ENCODE results near the gene PTRHD1. TPM values are rescaled to one million over a fixed set of nuclear protein-coding genes. Genes with fewer than 3 reads are reported as not detected.

Gene PTRHD1
- polyA plus RNA-seq, 1 of the 3 experiments (the other 2 are of a cell fraction): 74.4 TPM

GRCh38 chr2:24837996-24838513 lies 44.9 kb upstream of the PTRHD1 start:
- Histone ChIP-seq H3K9ac (no peak overlapping the region), H3K4me1 (ENCODE audit: control insufficient read depth in 1 of 2, insufficient read depth in 2 of 2, low read depth in 1 of 2, low read length in 1 of 2) (no peaks in the 10 kb centered on the region; a peak in 1 of 4 replicates), H3K9me2 (no peaks in the 10 kb centered on the region), H3K27me3 (ENCODE audit: insufficient read depth) (no peaks in the 10 kb centered on the region), H3K4me3 (ENCODE audit: low read depth in 2 of 2, low read length in 1 of 2) (no peak overlapping the region), H3K79me2 (ENCODE audit: insufficient read depth) (no peaks in the 10 kb centered on the region), H3K27ac (ENCODE audit: low read depth in 2 of 2, low read length in 1 of 2) (no peak overlapping the region), H4K20me1 (ENCODE audit: insufficient read depth) (no peaks in the 10 kb centered on the region), H3K4me2 (no peak overlapping the region), H3F3A (replicated peaks; ENCODE audit: insufficient read depth) (no peaks in the 10 kb centered on the region), H2AFZ (ENCODE audit: low read depth) (no peak overlapping the region), H3K36me3 (replicated peaks in 1 of 2; ENCODE audit: control insufficient read depth in 1 of 2, insufficient read depth in 2 of 2, low read length in 1 of 2) (peaks cover 0 to 2% of the 10 kb centered on the region in 2 experiments), H3K9me3 (no peaks in the 10 kb centered on the region)
- DNase-seq: no peak
- POLR2A ChIA-PET: no interaction called here
- TF ChIP-seq FOSL2 (IDR thresholded peaks at IDR 0.05; ENCODE audit: borderline replicate concordance, low read depth) (no peak), POLR2AphosphoS5 (IDR thresholded peaks at IDR 0.05; ENCODE audit: low read depth, low read length) (no peak), RCOR1 (IDR thresholded peaks at IDR 0.05; ENCODE audit: low read length) (no peak), ELF1 (IDR thresholded peaks at IDR 0.05) (no peak), RXRA (IDR thresholded peaks at IDR 0.05; ENCODE audit: borderline replicate concordance, low read depth) (no peak), RAD21 (IDR thresholded peaks at IDR 0.05; ENCODE audit: low read length) (no peak), NRF1 (IDR thresholded peaks at IDR 0.05; ENCODE audit: low read depth, low read length) (no peak), TAF1 (IDR thresholded peaks at IDR 0.05; ENCODE audit: borderline replicate concordance, low read depth, low read length) (no peak), REST (IDR thresholded peaks at IDR 0.05; ENCODE audit: low read depth, low read length) (no peak)
- 93% methylated on average over 5 of the region's 5 CpGs for WGBS (ENCODE audit: low lambda C conversion rate)
- CTCF ChIA-PET: interaction anchor here (1.0 to 16.7 kb wide), 4 partner anchors 11 to 429 kb away, joined by 3 to 269 read pairs (median 24); partner anchors contain the start of genes CENPO and PTRHD1

- H3K27me3 ChIP-seq (ENCODE audit: insufficient read depth): no peaks in the 10 kb centered on the region
- H3K79me2 ChIP-seq (ENCODE audit: insufficient read depth): no peaks in the 10 kb centered on the region
- H4K20me1 ChIP-seq (ENCODE audit: insufficient read depth): no peaks in the 10 kb centered on the region
- no peak overlapping the region for H3K4me2 ChIP-seq
- no peaks in the 10 kb centered on the region for H3K9me3 ChIP-seq
- ChIA-PET POLR2A (no interaction called here), CTCF (interaction anchor here (0.6 to 16.7 kb wide), 3 partner anchors 10 to 428 kb away, joined by 3 to 269 read pairs (median 45); no protein-coding TSS in a partner anchor)
- H3K4me1 ChIP-seq (ENCODE audit: control insufficient read depth in 1 of 2, insufficient read depth in 2 of 2, low read depth in 1 of 2, low read length in 1 of 2): no peaks in the 10 kb centered on the region; a peak in 1 of 4 replicates
- DNase-seq: no peak
- no peak overlapping the region for H3K4me3 ChIP-seq (ENCODE audit: low read depth in 2 of 2, low read length in 1 of 2)
- peaks cover 0 to 2% of the 10 kb centered on the region in 2 experiments for H3K36me3 ChIP-seq (replicated peaks in 1 of 2; ENCODE audit: control insufficient read depth in 1 of 2, insufficient read depth in 2 of 2, low read length in 1 of 2)
- H3K27ac ChIP-seq (ENCODE audit: low read depth in 2 of 2, low read length in 1 of 2): no peak overlapping the region
- WGBS (ENCODE audit: low lambda C conversion rate): 100% methylated on average over 9 of the region's 9 CpGs
- no peaks in the 10 kb centered on the region for H3F3A ChIP-seq (replicated peaks; ENCODE audit: insufficient read depth)
- H3K9me2 ChIP-seq: no peaks in the 10 kb centered on the region
- no peak overlapping the region for H3K9ac ChIP-seq
- no peak overlapping the region for H2AFZ ChIP-seq (ENCODE audit: low read depth)
- TF ChIP-seq USF2 (IDR thresholded peaks at IDR 0.05; ENCODE audit: borderline replicate concordance, low read depth, low read length): no peak
- no peak for TF ChIP-seq ZBTB33 (IDR thresholded peaks at IDR 0.05; ENCODE audit: borderline replicate concordance, low read depth)
- no peak for TF ChIP-seq ELF1 (IDR thresholded peaks at IDR 0.05)
- no peak for TF ChIP-seq FOSL2 (IDR thresholded peaks at IDR 0.05; ENCODE audit: borderline replicate concordance, low read depth)
- no peak for TF ChIP-seq POLR2AphosphoS5 (IDR thresholded peaks at IDR 0.05; ENCODE audit: low read depth, low read length)
- TF ChIP-seq JUND (IDR thresholded peaks at IDR 0.05): no peak
- TF ChIP-seq EP300 (IDR thresholded peaks at IDR 0.05; ENCODE audit: borderline replicate concordance in 1 of 2, low read depth in 1 of 2, low read length in 1 of 2): no peak
- no peak for TF ChIP-seq GABPA (IDR thresholded peaks at IDR 0.05; ENCODE audit: low read depth)
- no peak for TF ChIP-seq FOXM1 (IDR thresholded peaks at IDR 0.05; ENCODE audit: low read depth)
- TF ChIP-seq RFX5 (IDR thresholded peaks at IDR 0.05; ENCODE audit: low read length): no peak
- TF ChIP-seq TCF12 (IDR thresholded peaks at IDR 0.05): no peak
- no peak for TF ChIP-seq IRF3 (IDR thresholded peaks at IDR 0.05; ENCODE audit: low read depth, low read length)
- no peak for TF ChIP-seq USF1 (IDR thresholded peaks at IDR 0.05; ENCODE audit: borderline replicate concordance, low read depth)
- no peak for TF ChIP-seq SIN3A (IDR thresholded peaks at IDR 0.05; ENCODE audit: borderline replicate concordance, low read depth, low read length)
- TF ChIP-seq RCOR1 (IDR thresholded peaks at IDR 0.05; ENCODE audit: low read length): no peak
Measured at GRCh38 chr2:24836706-24837105, 43.5 kb upstream of the PTRHD1 start.
